ENCODE results near the gene TLCD5. TPM values are rescaled to one million over a fixed set of nuclear protein-coding genes. Genes with fewer than 3 reads are reported as not detected.

The TLCD5 gene
- 5.5 to 8.1 TPM (median 7.3 TPM) in 5 replicates for total RNA-seq (2022; extraction: Qiagen RNA extraction; ENCODE audit: low read depth)

GRCh38 chr11:120324932-120325810, at the start of gene TLCD5:
Gene TLCD5, plus strand, starts transcription at chr11:120325299. Its CDS starts 2,143 bp downstream, at chr11:120327442.

DNA sequence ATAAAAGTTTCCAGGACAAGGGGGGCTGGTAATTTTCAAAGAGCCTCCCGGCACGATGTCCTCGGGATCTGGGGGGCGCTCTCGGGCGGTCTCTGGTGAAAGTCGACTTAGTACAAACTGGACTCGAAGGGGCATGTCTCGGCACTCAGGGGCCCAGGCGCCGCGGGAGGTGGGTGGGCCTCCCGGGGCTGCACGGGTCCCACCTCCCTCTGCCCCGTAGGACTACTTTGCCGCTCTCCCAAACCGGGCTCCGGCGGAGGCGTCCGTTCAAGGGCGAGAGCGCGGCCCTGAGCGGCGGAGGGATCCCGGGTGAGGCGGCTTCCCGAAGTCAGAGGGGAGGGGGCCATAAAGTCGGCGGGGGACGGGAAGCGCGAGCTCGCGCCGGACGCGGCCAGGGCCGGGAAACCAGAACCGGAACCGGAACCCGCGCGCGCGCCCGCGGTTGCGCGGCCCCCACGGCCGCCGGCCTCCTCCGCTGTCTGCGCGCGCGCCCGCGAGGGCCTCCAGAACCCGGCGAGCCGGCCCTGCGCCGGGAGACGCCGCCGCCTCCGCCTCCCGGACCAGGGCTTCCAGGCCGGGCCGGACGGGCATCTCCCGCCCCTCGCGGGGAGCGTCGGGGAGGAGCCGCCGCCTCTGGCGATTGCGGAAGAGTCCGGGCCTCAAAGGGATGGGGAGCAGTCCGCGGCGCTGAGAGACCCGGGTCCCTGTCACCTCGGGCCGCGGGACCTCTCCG, 11.0 kb downstream of the TLCD5 start, which contains the start of gene ARHGEF12:
ARHGEF12 (plus strand) TSS at position 506 of the 733 bp plus-strand sequence. CDS start 831 bp downstream, outside the sequence.

Other genes with a start within 250 kb of the TLCD5 start
- gene TRIM29, start 187.2 kb upstream of the TLCD5 start, total RNA-seq (2022; extraction: Qiagen RNA extraction; ENCODE audit: low read depth): 5.2 to 7.1 TPM (median 6.2 TPM) in 5 replicates
- 8.2 to 13.2 TPM (median 11.5 TPM) in 5 replicates for gene OAF, start 114.3 kb upstream of the TLCD5 start, total RNA-seq (2022; extraction: Qiagen RNA extraction; ENCODE audit: low read depth)
- not detected in 5 replicates for gene POU2F3, start 85.2 kb upstream of the TLCD5 start, total RNA-seq (2022; extraction: Qiagen RNA extraction; ENCODE audit: low read depth)
- gene ARHGEF12, start 11.1 kb downstream of the TLCD5 start, total RNA-seq (2022; extraction: Qiagen RNA extraction; ENCODE audit: low read depth): 12.5 to 18.5 TPM (median 16.5 TPM) in 5 replicates
- gene GRIK4, start 186.4 kb downstream of the TLCD5 start, total RNA-seq (2022; extraction: Qiagen RNA extraction; ENCODE audit: low read depth): 0.01 TPM in 1 of 5 replicates, not detected in the others